ENCODE data around the gene ELK3.

ELK3 gene

GRCh38 chr12:96237035-96237434 lies 42.9 kb downstream of the ELK3 start:
- no peak for DNase-seq

- no peak for DNase-seq
Observed at GRCh38 chr12:96237465-96238077, 43.4 kb downstream of the ELK3 start.

- no peak for DNase-seq
Observed at GRCh38 chr12:96238336-96239047, 44.3 kb downstream of the ELK3 start.

DNA sequence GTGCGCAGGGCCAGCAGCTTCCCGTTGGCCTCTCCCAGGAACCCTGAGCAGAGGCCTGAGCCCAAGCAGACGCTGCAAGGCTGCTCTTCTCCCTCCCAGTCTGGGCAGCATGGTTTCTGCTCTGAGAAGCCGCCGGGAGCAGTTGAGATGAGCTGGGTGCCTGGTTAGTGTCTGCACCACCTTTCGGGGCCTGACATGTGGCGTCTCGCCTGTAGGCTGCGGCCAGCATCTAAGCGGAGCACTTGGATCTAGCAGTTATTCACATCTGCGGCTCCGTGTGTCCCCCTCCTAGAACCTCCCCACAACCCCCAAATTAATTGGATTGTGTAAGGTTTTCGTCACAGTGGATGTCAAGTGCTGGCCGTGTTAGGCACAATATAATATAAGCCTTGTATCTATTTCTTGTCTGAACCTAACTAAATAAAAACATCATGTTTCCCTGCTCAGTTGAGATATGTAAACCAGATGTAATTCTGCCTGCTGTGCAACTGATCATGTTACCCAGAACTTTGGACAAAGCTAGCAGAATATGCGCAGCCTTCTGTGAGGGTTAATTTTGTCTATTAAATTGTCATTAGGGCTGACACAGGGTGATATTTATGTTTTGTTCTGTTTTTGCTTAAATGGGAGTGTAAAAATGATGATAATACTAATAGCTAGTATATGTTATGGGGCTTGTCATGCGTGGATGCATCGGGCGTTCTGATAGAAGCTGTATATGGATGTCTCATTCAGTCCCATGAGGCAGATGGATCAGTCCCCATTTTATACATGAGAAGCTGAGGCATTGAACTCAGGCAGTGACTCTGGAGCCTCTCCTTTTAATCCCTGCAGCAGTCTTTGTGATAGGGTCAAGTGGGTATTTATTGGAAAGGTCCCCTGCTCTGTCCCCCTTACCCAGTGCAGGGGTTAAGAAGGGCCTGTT lies 45.8 kb downstream of the ELK3 start:
- DNase-seq = no peak

DNA sequence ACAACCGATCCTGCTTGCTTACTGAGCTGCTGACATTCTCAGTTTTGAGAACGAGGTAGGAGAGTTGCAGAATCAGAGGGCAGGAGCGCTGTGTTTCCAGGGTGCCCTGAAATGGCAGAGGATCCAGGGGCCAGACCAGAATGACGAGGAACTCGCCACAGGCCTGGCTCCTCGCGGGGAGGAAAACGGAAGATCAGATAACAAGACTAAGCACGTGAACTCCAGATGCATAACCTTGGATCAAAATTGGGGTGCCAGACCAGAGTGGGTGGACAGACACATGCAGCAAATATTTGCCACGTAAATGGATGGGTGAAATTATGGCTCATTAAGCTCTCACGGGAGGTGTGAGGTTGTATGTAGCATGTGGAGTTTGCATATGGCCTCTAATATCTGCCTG lies 46.5 kb downstream of the ELK3 start:
- DNase-seq = no peak

DNA sequence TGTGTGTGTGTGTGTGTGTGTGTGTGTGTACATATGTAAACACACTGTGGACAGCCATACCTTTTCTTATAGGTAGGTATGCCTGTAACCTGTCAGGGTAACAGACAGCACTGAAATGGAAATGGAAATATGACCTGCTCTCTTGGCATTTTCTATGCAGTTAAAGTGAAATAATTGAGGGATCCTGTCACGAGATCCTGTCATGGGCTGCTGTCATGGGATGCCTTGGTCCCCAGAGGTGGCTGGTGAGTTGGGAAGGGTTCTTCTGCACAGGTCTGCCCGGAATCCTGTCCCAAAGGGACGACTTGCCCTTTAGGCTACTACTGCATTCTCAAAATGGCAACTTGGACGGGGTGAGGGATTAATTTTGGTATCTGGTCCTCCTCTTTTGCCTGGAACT lies 47.3 kb downstream of the ELK3 start:
- DNase-seq = no peak

DNA sequence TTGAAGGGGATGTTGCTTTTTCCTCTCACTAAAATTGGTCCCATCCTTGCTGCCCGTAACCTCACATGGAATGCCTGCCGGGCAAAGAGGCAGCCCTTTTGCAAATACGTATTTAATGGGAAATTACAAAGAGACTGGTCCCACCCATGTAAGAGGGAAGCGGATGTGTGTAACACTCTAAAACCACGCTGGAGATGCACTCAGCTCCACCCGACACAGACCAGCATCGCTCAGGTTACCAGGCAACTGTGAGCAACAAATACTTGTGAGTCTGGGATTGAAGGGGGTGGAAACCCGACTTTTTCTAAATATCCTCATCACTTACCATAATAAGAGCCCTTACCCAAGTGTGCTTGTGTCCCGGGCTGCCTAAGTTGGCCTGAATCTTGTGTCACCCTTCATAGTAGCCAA lies 47.7 kb downstream of the ELK3 start:
- DNase-seq = no peak

DNA sequence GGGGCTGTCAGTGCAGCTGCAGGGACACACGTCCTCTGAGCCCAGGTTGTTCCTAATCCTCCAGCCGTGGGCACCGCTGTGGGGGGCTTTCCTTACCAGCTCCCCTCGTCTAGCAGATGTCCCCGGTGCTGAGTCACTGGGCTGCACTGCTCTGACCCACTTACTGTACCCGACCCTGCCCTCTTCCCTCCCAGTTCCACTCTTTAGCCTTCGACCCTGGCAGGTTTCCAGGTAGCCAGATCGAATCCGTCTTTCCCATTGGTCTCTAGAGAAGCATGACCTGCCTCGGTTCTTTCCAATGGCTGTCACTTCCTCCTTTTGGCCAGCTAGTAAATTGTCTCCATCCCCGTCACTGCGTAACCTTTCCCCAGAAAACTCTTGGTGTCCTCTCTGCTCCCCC lies 48.4 kb downstream of the ELK3 start:
- DNase-seq = no peak

GRCh38 chr12:96244826-96245225 lies 50.7 kb downstream of the ELK3 start:
- DNase-seq = no peak

DNA sequence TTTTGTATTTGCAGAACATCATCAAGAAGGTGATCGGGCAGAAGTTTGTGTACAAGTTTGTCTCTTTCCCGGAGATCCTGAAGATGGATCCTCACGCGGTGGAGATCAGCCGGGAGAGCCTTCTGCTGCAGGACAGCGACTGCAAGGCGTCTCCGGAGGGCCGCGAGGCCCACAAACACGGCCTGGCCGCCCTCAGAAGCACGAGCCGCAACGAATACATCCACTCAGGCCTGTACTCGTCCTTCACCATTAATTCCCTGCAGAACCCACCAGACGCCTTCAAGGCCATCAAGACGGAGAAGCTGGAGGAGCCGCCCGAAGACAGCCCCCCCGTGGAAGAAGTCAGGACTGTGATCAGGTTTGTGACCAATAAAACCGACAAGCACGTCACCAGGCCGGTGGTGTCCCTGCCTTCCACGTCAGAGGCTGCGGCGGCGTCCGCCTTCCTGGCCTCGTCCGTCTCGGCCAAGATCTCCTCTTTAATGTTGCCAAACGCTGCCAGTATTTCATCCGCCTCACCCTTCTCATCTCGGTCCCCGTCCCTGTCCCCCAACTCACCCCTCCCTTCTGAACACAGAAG lies 52.8 kb downstream of the ELK3 start:
- no peak for DNase-seq

DNA sequence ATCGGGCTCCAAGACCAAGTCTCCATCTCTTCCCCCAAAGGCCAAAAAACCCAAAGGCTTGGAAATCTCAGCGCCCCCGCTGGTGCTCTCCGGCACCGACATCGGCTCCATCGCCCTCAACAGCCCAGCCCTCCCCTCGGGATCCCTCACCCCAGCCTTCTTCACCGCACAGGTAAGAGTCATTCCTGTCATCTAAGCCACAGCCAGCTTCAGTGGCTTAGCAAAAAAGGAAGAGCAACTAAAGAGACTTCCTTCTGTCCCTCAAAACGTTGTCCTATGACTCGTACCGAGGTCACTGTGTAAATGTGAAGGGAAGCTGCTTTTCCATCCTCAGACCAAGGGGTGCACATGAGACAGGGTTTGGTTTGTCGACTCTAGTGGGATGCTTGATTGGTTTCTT lies 53.4 kb downstream of the ELK3 start:
- DNase-seq = no peak

DNA sequence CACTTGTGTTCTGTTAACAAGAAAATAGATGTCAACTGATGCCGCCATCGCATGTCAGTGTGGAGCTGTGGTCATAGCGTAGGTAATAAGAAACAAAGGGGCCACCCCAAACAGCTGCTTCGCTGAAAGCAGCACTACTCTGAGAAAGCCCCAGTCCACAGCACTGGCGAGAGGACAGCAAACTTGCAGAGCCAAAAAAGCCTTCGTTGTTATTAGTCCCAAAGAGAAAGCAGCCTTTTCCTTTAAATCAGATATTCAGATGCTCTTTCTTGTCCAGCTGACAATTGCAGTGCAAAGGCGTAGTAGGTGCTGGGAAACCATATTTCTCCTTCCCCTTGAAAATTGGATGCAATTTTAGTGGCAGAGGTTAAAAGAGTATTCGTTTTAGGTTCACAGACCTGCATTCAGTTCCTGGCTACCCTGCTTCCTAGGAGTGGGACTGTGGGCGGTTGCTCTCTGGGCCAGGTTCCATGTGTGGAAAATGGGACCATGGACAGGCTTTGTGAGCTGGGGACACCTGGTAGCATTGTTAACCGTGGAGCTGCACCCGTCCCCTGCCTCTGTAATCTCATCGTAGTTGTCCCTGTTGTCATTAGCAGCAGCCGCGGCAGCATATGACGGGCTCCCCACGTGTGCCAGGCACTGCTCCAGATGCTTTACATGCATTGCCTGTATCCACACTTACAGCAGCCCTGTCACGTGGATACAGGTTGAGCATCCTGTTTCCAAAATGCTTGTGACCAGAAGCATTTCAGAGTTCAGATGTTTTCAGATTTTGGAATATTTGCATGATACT lies 54.2 kb downstream of the ELK3 start:
- DNase-seq = no peak

GRCh38 chr12:96249196-96250118 lies 55.3 kb downstream of the ELK3 start:
- DNase-seq = no peak

- no peak for DNase-seq
Observed at GRCh38 chr12:96250119-96250685, 56.0 kb downstream of the ELK3 start.

DNA sequence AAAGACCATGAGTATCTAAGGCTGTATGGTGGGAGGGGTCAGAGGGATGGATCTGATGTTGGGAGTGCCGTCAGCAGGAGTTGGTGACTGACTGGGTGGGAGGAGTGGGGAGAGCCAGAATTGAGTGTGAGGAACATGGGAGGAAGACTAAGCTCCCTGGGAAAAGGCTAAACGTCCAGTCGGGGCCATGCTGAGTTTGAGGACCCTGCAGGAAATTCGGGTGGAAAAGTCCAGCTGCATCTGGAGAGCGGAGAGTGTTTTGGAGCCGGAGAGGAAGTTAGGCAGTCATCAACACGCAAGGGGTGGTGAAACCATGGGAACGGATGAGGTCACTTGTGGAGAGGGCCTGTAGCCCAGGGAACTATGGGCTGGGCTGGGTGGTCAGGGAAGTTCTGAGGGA lies 60.9 kb downstream of the ELK3 start:
- DNase-seq = no peak

DNA sequence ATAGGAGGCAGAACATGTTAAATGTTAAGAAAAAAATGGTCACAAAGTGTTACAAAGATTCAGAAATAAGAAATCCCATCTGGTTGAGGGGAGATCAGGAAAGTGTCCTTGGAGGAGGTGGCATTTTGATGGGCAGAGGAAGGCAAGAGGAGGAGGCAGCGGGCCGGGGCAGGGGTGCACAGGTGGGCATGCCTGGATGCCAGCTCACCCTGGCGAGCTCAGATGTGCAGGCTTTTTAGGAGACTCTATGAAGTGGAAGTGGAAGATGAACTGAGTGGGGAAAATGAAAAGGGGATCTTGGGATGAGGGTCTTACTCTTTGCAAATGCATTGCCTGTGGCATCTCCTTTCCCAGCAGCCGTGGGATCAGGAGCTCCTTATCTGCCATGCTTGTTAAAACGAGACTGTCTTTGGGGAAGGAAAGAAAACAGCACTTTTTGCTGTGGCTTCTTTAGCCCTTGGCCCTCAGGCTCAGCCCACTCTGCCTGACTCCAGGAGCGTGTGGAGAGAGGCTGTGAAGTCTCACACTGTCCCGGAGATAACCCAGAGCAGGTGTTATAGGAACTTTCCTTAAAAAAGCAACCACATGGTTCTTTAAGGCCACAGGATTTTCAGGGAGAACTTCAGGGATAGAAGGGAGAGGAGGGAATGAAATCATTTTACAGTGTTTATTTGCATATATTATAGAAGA lies 62.6 kb downstream of the ELK3 start:
- no peak for DNase-seq

DNA sequence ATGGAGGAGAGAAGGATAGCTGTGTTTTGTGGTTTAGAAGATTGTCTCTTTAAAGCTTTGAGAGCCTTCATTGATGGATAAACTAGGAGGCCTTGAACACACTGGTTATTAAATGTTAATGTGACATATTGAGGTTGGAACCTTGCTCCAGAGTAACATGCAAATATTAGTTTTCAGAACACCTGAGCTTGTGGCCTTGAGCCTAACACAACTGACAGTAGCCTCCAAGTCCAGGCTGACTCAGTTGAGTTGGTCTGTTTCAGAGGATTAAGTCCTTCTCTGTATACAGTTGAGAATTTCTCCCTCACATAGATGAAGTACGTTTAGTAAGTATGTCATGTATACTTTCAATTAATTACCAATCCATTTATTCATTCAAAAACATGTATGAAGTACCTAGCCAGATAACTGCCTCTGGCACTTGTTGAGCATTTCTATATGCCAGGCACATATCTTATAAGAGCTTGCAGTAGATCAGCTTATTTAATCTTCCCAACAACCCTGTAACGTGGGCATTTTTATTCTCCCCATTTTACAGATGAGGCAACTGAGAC lies 63.5 kb downstream of the ELK3 start:
- no peak for DNase-seq

GRCh38 chr12:96258104-96258961 lies 64.2 kb downstream of the ELK3 start:
- DNase-seq = no peak

GRCh38 chr12:96260231-96260630 lies 66.1 kb downstream of the ELK3 start:
- no peak for DNase-seq

Measured in NCI-H510A (cell line).